Left renal cortex interstitium (tissue), 4 donors: ENCODE data around the gene ABAT. TPM values are rescaled to one million over a fixed set of nuclear protein-coding genes. Genes with fewer than 3 reads are reported as not detected.
A peak's percentile ranks its signal among the peaks of the same experiment; 100 is the strongest.
"Not testable (repeated sequence)": the region's sequence is repeated elsewhere in the genome, so short reads cannot be mapped to it uniquely, and the experiment has no call there.

Experiments used
- DNase-seq, 4 donors: peaks; one replicate each; pipeline ENCODE4 v3.0.0-alpha.2; 2013; ENCODE audit warnings: low read depth in 4 of 4, low spot score in 2 of 4, missing footprints in 1 of 4
- polyA plus RNA-seq, 4 donors: library from polyadenylated mRNA; unstranded; fragments of 120-200 nt; gene quantifications; one replicate each; pipeline ENCODE4 v1.2.1, GENCODE V29; 2013; ENCODE audit not compliant: insufficient read length in 4 of 4

Gene ABAT
- polyA plus RNA-seq, 4 donors, result 48.0 to 68.5 (median 64.0) TPM

GRCh38 chr16:8678068-8678927 lies 3.9 kb downstream of the ABAT start:
- DNase-seq, result no peak

GRCh38 chr16:8679151-8679550 lies 4.7 kb downstream of the ABAT start:
- no peak for DNase-seq

GRCh38 chr16:8682551-8683259 lies 8.3 kb downstream of the ABAT start:
- DNase-seq, result no peak

- DNase-seq, result no peak
These were observed 9.2 kb downstream of the ABAT start for GRCh38 chr16:8683640-8684039.

- DNase-seq, result no peak
These were observed 11.2 kb downstream of the ABAT start for GRCh38 chr16:8685617-8686016.

GRCh38 chr16:8686031-8686621 lies 11.7 kb downstream of the ABAT start:
- peak in 1 of 4 donors; percentile 13 for DNase-seq

GRCh38 chr16:8686879-8687278 lies 12.5 kb downstream of the ABAT start:
- no peak for DNase-seq

- DNase-seq, result no peak
These were observed 15.3 kb downstream of the ABAT start for GRCh38 chr16:8689686-8690085.

- DNase-seq, result no peak
These were observed 17.3 kb downstream of the ABAT start for GRCh38 chr16:8691728-8692127.

GRCh38 chr16:8694795-8695728 lies 20.6 kb downstream of the ABAT start:
- DNase-seq, result no peak

- no peak for DNase-seq
These were observed 22.5 kb downstream of the ABAT start for GRCh38 chr16:8696880-8697279.

GRCh38 chr16:8697965-8698364 lies 23.5 kb downstream of the ABAT start:
- DNase-seq, result no peak

GRCh38 chr16:8703693-8704092 lies 29.3 kb downstream of the ABAT start:
- no peak for DNase-seq

- no peak for DNase-seq
These were observed 29.7 kb downstream of the ABAT start for GRCh38 chr16:8704098-8704497.

GRCh38 chr16:8705100-8705822 lies 30.8 kb downstream of the ABAT start:
- DNase-seq, result not testable (repeated sequence)

GRCh38 chr16:8708536-8708935 lies 34.1 kb downstream of the ABAT start:
- DNase-seq, result no peak

- DNase-seq, result peak in 2 of 4 donors; percentile 44 to 49
These were observed 38.4 kb downstream of the ABAT start for GRCh38 chr16:8712589-8713361.

GRCh38 chr16:8713635-8714172 lies 39.3 kb downstream of the ABAT start:
- DNase-seq, result no peak

GRCh38 chr16:8714174-8714573 lies 39.8 kb downstream of the ABAT start:
- DNase-seq, result no peak
